Mesothelial cell of epicardium (in vitro differentiated cells): ENCODE results near the gene TOMM6. TPM values are rescaled to one million over a fixed set of nuclear protein-coding genes. Genes with fewer than 3 reads are reported as not detected.
A peak's percentile ranks its signal among the peaks of the same experiment; 100 is the strongest.
"Not testable (repeated sequence)": the region's sequence is repeated elsewhere in the genome, so short reads cannot be mapped to it uniquely, and the experiment has no call there.

Source experiments
- DNase-seq, 2 experiments: peaks; one replicate each; pipeline ENCODE4 v3.0.0; 2021; ENCODE audit warnings: low spot score in 2 of 2; ENCODE audit not compliant: unreplicated experiment in 2 of 2
- H3K27ac Mint-ChIP-seq: 2 replicates; pipeline ENCODE4 v1.8.0; 2021; ENCODE audit warnings: mixed read lengths
- H3K27me3 Mint-ChIP-seq: 2 replicates; pipeline ENCODE4 v1.8.0; 2021; ENCODE audit warnings: low read depth, mixed read lengths
- H3K36me3 Mint-ChIP-seq: 2 replicates; pipeline ENCODE4 v1.8.0; 2021; ENCODE audit warnings: mixed read lengths
- H3K4me1 Mint-ChIP-seq: 2 replicates; pipeline ENCODE4 v1.8.0; 2021; ENCODE audit warnings: mixed read lengths
- H3K4me3 Mint-ChIP-seq: 2 replicates; pipeline ENCODE4 v1.8.0; 2021; ENCODE audit warnings: mild to moderate bottlenecking, moderate library complexity, mixed read lengths
- H3K9me3 Mint-ChIP-seq: 2 replicates; pipeline ENCODE4 v1.8.0; 2021; ENCODE audit warnings: mixed read lengths
- total RNA-seq: library from RNA; stranded (reverse); gene quantifications from 3 replicates; pipeline ENCODE4 v1.2.1, GENCODE V29; 2021
- TF ChIP-seq, protein P1 (sequence below): fragments of 200-600 bp; sonication (generic); IDR thresholded peaks from one replicate; pipeline ENCODE4 v1.5.0; 2021; ENCODE audit warnings: antibody characterized with exemption; ENCODE audit not compliant: unreplicated experiment

Gene TOMM6
- total RNA-seq, 1 donor from 2014 or later = 151 TPM

DNA sequence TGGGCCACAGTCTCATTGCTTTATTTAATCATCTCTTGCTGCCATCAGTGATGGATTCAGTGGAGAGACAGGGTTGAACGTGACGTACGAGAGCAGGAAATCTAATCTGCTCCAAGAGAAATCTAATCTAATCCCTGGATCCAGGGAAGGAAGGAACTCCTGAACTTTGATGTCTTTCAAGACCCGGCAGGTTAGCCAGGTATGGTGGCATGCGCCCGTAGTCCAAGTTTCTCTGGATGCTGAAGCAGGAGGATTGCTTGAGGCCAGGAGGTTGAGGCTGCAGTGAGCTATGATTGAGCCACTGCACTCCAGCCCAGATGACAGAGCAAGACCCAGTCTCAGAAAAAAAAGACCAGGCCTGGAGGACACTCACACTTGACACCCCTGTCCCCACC lies 28.9 kb upstream of the TOMM6 start:
- H3K36me3 Mint-ChIP-seq = no peaks in the 10 kb centered on the region
- peaks cover 17% of the 10 kb centered on the region for H3K4me1 Mint-ChIP-seq
- H3K9me3 Mint-ChIP-seq = no peaks in the 10 kb centered on the region
- no peak overlapping the region for H3K4me3 Mint-ChIP-seq
- no peak for DNase-seq
- H3K27me3 Mint-ChIP-seq = peaks cover 37% of the 10 kb centered on the region
- TF ChIP-seq, protein P1, sequence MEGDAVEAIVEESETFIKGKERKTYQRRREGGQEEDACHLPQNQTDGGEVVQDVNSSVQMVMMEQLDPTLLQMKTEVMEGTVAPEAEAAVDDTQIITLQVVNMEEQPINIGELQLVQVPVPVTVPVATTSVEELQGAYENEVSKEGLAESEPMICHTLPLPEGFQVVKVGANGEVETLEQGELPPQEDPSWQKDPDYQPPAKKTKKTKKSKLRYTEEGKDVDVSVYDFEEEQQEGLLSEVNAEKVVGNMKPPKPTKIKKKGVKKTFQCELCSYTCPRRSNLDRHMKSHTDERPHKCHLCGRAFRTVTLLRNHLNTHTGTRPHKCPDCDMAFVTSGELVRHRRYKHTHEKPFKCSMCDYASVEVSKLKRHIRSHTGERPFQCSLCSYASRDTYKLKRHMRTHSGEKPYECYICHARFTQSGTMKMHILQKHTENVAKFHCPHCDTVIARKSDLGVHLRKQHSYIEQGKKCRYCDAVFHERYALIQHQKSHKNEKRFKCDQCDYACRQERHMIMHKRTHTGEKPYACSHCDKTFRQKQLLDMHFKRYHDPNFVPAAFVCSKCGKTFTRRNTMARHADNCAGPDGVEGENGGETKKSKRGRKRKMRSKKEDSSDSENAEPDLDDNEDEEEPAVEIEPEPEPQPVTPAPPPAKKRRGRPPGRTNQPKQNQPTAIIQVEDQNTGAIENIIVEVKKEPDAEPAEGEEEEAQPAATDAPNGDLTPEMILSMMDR = no peak
- no peak overlapping the region for H3K27ac Mint-ChIP-seq

DNA sequence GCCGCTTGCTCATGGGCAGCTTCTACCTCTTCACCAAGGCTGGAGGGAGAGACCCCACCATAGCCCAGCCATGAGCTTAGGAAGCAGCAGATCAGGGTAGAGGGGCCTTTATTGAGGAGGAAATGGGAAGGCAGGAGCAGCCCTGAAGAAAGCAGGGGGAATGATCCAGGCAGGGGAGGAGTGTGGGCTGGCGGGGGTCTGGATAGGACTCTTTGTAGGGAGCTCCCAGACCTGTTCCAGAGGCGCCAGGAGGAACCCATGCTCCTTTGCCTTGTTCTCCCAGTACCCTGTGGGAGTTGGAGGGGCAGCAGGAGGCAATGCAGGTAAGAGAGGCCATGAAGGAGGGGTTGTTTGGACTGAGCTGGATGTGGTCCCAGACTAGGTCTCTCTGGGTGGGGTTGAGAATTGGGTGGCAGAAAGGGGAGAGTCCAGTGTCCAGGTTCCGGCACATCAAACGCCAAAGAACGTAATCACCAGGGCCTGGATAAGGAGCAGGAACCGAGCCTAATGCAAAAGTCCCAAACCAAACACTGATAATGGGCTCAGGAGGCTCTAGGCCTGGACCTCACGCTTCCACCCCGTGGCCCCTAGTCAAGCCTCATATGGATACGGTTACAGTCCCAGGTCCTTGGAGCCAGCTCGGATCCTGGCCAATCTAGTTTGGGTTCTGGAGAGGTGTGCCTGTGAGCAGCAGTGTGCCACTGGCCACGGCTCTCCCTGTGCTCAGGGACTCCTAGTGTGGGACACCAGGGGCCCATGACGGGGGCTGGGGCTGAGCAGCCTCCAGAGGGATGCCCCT lies 28.2 kb upstream of the TOMM6 start:
- H3K36me3 Mint-ChIP-seq = no peaks in the 10 kb centered on the region
- H3K4me1 Mint-ChIP-seq = peaks cover 18% of the 10 kb centered on the region
- H3K27me3 Mint-ChIP-seq = peaks cover 39% of the 10 kb centered on the region
- no peak overlapping the region for H3K4me3 Mint-ChIP-seq
- TF ChIP-seq, protein P1 = no peak
- DNase-seq = no peak
- H3K27ac Mint-ChIP-seq = peak overlapping the region; percentile 66
- no peaks in the 10 kb centered on the region for H3K9me3 Mint-ChIP-seq

DNA sequence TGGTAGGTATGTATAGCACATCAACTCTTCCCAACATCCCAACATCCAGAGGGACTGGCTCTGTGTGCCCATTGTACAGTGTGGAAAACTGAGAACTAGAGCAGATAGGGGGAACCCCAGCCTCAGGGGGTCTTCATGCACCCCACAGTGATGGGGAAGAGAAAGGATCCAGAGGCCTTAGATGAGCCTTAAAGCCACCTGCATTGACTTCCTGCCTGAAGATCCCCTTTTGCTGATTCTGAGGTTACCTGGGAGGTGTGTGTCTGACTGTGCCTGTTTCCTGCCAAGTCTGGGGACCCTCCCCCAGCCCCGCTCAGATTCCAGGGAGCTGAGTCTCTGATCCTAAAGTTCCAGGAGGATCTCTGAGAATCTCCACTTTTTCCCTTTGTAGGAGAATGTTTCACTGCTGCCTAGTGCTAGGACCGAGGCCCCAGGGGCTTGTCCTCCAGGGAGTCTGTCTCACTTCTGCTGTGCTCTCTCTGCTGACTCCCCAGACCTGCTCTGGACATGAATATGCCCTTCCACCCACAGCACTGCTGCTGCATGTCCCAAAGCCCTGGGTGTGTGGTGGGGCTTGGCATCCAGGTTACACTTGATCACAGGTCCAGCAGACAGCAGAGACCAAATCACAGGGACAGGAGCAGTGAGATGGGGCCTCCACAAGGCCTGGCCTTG lies 27.5 kb upstream of the TOMM6 start:
- Mint-ChIP-seq H3K4me3 (no peak overlapping the region), H3K9me3 (no peaks in the 10 kb centered on the region), H3K4me1 (peaks cover 18% of the 10 kb centered on the region), H3K27ac (no peak overlapping the region), H3K36me3 (no peaks in the 10 kb centered on the region), H3K27me3 (peaks cover 39% of the 10 kb centered on the region)
- TF ChIP-seq, protein P1 = no peak
- DNase-seq = no peak

DNA sequence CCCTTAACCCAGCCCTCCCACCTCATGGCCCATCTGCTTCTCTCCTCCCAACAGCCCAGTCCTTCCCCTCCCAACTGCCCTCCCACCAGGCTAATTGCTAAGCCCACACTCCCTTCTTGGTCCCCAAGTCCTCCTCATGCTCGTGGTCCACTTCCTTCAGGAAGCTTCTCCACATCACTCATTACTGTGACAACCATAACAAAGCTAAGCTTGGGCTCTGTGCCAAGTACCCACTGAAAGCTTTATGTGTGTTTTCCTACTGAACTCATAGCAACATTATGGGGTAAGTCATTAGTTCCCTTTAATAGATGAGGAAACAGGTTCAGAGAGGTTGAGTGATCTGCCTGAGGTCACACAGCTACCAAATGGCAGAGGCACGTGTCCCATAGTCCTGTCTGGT lies 24.0 kb upstream of the TOMM6 start:
- TF ChIP-seq, protein P1 = no peak
- peaks cover 29% of the 10 kb centered on the region for H3K4me1 Mint-ChIP-seq
- H3K27ac Mint-ChIP-seq = no peak overlapping the region
- peaks cover 55% of the 10 kb centered on the region for H3K27me3 Mint-ChIP-seq
- H3K36me3 Mint-ChIP-seq = no peaks in the 10 kb centered on the region
- no peak for DNase-seq
- H3K4me3 Mint-ChIP-seq = no peak overlapping the region
- H3K9me3 Mint-ChIP-seq = no peaks in the 10 kb centered on the region

DNA sequence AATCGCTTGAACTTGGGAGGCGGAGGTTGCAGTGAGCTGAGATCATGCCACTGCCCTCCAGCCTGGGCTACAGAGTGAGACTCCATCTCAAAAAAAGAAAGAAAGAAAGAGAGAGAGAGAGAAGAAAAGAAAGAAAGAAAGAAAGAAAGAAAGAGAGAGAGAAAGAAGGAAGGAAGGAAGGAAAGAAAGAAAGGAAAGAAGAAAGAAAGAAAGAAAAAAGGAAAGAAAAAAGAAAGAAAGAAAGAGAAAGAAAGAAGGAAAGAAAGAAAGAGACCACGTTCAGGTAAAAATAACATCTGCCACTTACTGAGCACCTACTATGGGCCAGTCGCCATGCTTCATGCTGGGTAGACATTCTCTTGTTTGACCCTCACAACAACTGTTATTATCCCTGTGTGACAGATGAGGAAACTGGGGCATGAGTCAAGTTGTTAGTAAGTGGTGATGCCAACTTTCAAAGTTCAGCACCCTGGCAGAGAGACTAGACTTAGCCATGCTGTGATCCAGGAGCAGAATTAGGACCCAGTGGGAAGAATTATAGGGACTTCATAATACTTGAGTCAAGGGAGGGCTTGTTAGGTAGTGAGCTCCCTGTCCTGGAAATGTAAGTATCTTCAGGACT lies 21.3 kb upstream of the TOMM6 start:
- H3K9me3 Mint-ChIP-seq, DNase-seq, H3K4me3 Mint-ChIP-seq, H3K27ac Mint-ChIP-seq, H3K36me3 Mint-ChIP-seq: not testable (repeated sequence)
- H3K27me3 Mint-ChIP-seq = peaks cover 47% of the 10 kb centered on the region
- H3K4me1 Mint-ChIP-seq = peaks cover 30% of the 10 kb centered on the region
